Mammary epithelial cell (primary cell): ENCODE measurements around the gene UPP1.

ENCODE experiments used
- EZH2 ChIP-seq: IDR thresholded peaks from 2 replicates; pipeline ENCODE4 v1.6.1; 2012; ENCODE audit warnings: low read length, inconsistent platforms, borderline replicate concordance
- TF ChIP-seq, protein P1 (sequence below), 2 donors: IDR thresholded peaks in 1 of 2; conservative IDR thresholded peaks in 1 of 2; 2 replicates each; pipeline ENCODE4 v1.5.1; 2011 to 2012; ENCODE audit warnings: inconsistent platforms in 2 of 2, low read length in 2 of 2, mild to moderate bottlenecking in 2 of 2, control low read depth in 1 of 2, low read depth in 1 of 2; ENCODE audit not compliant: insufficient read depth in 1 of 2; ENCODE audit errors: extremely low read depth in 1 of 2

DNA sequence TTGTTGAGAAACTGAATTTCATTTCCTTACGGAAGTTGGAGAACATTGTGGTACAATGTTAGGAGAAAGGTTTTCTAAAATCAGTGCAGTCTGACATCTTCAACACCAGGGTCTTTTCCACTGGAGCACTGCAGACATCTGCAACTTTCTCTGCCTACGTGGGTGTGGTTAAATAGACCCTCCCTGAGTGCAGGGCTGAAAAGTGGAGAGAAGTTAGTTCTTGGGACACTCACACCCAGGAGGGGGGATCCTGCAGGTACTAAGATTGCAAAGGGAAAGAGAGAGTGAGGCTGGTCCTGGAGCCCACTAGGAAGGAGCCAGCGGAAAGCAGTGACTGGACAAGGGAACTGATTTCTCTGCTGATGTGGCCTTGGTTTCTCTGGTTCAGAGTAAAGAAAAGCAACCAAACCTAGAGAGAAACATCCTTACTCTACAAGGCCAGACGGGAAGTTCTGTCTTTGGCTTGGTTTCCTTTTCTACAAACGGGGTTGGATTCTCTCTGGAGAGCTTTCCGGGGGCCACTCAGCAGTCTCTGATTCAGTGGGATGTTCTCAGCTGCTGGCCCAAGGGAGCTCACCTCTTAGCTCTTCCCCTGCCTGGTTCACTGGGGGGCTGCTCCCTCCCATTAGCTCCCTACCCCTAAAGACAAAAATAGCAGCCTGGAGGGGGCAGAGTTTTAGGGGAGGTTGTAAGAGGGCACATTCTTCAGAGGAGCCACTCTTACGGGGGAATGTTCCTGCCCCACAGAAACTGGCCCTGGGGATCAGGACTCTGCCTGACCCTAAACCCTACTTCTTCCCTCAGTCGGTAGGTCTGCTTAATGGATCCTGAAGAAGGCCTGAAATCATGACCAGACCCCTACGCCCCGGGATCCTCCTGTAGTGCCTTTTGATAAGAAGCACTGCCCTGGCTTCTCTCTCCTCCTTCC, 2.7 kb downstream of the UPP1 start:
- TF ChIP-seq, protein P1, sequence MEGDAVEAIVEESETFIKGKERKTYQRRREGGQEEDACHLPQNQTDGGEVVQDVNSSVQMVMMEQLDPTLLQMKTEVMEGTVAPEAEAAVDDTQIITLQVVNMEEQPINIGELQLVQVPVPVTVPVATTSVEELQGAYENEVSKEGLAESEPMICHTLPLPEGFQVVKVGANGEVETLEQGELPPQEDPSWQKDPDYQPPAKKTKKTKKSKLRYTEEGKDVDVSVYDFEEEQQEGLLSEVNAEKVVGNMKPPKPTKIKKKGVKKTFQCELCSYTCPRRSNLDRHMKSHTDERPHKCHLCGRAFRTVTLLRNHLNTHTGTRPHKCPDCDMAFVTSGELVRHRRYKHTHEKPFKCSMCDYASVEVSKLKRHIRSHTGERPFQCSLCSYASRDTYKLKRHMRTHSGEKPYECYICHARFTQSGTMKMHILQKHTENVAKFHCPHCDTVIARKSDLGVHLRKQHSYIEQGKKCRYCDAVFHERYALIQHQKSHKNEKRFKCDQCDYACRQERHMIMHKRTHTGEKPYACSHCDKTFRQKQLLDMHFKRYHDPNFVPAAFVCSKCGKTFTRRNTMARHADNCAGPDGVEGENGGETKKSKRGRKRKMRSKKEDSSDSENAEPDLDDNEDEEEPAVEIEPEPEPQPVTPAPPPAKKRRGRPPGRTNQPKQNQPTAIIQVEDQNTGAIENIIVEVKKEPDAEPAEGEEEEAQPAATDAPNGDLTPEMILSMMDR (conservative IDR thresholded peaks at IDR 0.05 in 1 of 2, IDR thresholded peaks at IDR 0.05 in 1 of 2; ENCODE audit: extremely low read depth in 1 of 2, insufficient read depth in 1 of 2, low read depth in 1 of 2, low read length in 2 of 2): no peak
- TF ChIP-seq EZH2: no peak
